ENCODE results near the gene FFAR2.

The FFAR2 gene

DNA sequence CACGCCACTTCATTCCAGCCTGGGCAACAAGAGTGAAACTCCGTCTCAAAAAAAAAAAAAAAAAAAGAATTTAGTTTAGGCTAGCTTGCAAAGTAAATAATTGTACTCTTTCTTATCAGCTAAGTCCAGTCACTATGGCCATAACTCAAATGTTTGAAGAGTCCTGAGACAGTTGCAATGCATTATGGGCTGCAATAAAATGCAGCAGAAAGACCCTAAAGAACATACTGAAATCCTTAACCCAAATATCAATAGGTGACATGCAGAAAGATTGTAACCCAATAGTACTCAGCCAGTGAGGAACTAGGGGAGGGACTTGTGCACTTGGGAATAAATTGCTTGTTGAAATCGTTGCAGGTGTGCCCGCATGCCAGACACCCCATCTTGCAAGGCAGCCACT, 20.9 kb upstream of the FFAR2 start:
- no peak for DNase-seq

DNA sequence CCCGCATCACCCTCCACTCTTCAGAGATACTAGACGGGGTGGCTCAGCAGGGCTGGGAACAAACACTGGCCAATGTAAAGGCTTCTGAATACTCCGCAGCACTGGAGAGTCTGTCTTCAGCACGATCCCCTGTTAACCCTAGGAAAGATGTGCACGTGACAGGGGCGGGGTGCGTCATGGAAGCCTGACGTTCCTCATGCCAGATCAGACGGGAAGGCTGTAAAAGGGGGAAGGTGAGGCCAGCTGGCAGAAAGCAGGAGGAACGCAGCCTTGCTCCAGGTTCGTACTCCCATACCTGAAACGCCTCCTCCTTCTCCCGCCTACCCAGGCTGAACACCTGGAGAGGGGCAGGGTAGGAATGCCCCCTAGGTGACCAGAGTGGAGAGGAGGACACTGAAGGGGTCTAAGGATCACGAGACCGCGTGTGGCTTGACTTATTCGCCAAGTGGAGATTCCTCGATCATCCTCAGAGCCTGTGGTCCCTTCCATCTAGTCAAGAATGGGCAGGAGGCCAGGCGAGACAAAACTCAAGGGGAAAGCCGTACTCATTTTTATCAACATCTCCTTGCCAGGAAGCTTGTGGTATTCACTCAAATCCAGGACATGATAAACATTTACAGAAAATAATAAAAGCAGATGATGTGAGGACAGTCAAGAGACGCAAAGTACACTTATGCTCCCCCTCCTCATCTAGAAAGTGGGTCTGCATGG, 18.2 kb upstream of the FFAR2 start:
- no peak for DNase-seq

DNA sequence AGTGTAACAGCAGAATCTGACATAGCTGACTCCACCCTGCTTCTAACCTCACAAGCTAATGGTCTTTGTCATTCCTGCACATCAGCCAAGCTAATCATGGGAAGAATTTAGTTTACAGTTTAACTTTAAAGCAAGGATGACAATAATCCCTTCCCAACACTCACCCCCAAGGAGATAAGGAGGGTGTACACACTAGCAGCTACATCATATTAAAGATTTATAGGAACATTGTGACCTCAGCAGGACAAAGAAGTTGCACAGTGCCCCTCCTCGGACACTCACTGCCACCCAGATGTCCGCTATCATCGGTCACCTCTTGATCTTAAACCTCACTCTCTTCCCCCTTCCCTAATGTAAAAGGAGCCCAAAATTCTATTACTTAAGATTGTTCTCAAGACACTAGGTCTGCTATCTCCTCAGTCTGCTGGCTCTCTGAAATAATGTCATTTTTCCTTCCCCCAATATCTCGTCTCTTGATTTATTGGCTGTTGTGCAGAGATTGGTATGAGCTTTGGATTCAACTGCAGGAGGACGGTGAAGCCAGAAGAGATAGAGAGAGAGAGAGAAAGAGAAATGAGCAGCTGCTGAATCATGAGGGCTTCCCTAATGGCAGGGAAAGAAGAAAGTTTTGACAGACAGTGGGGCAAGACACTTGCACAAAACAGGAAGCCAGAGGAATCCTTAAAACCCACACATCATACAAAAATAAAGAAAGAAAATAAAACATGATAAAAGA, 17.5 kb upstream of the FFAR2 start:
- no peak for DNase-seq

DNA sequence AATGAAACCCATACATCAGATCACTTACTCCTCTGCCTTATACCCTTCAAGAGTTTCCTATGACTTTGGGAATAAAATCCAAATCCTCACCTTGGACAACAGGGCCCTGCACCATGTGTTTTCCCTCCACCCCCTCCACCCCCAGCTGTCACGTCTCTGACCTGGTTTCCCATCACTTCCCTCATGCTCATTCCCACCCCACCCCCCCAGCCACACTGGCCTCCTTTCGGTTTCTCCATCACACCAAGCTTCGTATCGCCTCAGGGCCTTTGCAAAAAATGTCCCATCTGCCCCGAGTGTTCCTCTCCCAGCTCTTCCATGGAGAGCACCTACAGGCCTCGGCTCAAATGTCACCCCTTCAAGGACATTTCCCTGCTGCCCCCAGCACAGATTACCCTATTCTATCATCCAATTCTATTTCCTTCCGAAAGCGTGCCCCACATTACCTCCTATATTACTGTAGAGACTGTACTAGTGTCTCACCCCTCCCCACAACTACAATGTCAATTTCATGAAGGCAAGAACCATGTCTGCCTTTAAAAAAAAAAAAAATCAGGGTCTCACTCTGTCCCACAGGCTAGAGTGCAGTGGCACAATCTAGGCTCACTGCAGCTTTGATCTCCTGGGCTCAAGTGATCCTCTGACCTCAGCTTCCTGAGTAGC, 16.8 kb upstream of the FFAR2 start:
- no peak for DNase-seq

DNA sequence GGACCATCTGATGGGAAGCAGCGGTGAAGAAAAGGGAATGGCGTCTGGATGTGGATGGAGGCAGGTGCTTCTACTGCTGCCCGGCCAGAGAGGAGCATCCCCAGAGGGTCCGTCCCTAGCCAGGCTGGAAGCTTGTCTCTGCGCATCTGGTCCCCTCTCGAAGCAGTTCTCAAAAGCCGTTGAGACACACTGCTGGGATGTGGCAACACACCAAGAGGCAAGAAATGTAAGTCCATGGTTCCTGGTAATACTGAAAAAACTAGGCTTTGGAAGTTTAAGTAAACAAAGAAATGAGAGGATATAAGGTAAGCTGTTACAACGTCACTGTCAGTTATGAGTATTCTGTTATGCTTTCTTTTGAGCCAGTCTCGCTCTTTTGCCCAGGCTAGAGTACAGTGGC, 15.1 kb upstream of the FFAR2 start:
- DNase-seq, result no peak

DNA sequence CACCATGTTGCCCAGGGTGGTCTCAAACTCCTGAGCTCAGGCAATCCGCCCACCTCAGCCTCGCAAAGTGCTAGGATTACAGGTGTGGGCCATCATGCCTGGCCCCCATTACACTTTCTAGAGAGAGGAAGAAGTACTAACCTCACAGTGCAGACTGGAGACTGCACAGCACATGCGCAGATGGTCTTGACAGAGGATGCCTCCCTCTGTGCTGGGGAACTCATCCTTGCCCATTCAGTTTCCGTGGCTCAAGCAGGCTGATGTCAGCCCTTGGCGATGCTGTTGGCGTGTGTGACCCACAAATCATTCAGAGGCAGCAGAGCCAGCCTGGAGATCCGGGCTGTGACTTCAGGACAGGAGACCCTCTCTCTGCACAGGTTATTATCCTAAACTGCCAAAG, 14.6 kb upstream of the FFAR2 start:
- no peak for DNase-seq

DNA sequence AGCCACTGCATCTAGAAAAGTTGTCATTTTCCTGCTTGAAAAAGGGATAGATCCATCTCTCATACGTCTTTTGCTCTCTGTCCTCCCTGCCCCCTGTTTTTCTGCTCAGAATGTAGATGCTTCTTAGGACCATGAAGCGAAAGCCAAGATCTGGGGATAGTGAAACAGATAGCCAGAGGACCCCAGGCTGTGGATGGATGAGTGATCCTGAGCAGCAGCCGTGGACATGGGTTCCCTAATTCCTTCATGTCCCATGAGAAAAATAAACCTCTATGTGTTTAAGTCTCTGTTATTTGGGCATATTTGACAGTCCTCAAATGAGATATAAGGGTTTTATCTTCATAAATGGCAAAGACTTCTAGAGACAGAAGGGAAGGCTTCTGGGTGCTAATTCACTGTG, 12.2 kb upstream of the FFAR2 start:
- no peak for DNase-seq

DNA sequence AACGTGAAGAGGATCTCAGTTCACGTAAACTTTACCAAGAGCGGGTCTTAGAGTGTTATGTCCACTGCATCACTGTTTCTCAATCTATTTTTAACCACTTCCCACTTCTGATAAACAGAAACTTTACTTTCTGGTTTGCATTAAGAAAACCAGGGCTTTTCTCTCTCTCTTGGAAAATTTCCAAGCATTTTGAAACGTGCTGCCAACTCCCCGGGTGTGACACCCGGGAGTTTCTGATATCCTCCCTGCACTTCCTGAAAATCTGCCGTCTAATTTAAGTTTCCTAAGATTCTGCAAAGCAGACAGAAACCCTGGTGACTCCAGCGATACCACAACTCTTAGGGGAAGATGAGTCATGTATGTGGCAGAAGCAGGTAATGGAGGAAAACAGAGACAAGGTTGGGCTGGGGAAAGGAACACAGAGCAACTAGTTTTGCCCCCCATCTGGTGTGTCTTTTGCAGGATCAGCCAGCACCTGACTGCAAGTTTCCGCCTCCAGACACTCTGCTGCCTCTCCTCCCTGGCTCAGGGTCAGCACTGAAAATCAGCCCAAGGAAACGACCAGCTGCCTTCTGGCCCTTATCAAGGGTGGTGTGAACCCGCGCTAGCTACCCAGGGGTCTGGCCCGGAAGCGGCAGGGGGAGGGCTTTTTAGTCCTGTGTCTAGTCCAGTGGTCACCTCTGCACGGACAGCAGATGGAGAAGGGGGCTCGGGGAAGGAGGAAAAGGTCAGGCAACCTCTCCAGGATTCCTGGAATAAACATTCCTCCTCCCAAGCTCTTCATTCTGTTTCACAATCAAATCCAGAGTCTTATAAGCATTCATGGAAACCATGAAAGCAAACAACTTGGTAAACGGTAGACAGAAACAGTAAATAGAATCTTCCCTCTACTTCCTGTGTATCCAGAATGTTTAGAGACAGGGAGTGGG, 11.3 kb upstream of the FFAR2 start:
- DNase-seq, result peak; percentile 44

DNA sequence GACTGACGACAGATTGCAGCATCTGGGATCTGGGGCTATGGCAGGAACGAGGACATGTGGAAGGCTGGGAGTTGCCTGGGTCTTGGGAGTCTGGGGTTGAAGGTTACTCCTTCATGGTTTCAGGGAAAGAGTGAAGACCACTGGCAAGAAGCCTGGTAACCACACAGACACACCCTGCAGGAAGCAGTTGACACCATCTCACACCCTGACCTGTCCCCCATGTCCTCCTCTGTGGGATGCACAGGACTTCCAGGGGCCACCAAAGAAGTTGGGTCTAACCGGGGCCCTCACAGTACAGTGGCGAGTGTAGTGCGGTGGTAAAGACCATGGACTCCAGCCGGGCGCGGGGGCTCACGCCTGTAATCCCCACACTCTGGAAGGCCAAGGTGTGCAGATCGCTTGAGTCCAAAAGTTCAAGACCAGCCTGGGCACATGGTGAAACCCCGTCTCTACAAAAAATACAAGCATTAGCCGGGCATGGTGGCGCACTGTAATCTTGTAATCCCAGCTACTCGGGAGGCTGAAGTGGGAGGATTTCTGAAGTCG, 10.6 kb upstream of the FFAR2 start:
- no peak for DNase-seq

DNA sequence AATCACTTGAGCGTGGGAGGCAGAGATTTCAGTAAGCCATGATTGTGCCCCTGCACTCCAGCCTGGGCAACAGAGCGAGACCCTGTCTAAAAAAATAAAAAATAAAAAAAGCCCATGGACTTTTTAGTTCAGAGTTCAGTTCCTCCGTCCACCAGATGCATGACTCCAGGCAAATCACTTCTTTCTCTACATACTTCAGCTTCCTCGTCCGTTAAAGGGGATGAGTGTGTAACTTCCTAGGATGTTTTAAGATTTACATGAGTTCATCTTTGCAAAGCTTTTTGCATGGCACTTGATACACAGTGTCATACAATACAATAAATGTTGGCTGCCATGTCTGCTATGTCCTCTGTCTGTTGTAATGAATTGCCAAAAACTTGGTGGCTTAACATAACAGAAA, 10.0 kb upstream of the FFAR2 start:
- DNase-seq, result no peak

DNA sequence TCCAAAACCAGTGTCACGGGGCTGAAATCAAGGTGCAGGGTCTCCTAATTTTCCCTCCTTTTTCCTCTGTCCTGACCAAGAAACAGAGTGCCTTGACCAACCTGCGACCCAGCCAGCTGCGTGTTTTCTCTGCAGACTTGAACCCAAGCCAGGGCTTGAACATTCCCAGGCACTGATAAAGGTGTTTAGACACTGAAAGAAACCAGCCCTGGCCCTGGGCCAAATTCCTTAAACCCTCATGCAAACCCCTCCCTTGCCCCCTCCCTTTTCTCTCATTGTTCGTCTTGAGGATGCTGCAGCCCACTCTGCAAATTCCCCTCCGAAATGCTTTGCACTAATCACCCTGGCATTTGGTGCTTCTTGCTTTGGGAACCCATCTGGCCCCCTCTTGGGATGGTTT, 9.5 kb upstream of the FFAR2 start:
- DNase-seq, result no peak

DNA sequence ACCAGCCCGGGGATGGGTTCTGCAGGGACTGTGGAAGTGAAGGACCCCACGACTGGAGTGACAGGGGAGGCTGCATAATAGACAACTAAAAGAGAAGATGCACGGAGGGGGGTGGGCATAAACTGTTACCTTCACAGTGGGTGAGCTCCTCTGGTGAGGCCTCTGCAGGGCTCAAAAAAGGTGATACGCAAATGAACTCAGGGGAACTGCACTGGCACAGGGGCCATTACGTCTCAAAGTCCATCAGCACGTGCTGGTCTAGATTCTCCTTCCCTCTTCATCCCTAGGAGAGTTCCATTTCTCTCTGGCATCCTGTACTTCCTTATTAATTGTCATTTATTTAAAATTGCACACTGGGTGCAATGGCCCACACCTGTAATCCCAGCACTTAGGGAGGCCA, 8.1 kb upstream of the FFAR2 start:
- DNase-seq, result no peak

DNA sequence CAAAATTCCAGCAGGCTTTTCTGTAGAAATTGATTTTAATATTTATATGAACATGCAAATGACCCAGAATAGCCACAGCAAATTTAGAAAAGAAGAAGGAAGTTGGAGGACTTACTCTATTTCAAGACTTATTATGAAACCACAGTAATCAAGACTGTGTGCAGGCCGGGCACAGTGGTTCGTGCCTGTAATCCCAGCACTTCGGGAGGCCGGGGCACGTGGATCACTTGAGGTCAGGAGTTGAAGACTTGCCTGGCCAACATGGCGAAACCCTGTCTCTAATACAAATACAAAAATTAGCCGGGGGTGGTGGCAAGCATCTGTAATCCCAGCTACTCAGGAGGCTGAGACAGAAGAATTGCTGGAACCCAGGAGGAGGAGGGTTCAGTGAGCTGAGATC, 6.0 kb upstream of the FFAR2 start:
- no peak for DNase-seq

DNA sequence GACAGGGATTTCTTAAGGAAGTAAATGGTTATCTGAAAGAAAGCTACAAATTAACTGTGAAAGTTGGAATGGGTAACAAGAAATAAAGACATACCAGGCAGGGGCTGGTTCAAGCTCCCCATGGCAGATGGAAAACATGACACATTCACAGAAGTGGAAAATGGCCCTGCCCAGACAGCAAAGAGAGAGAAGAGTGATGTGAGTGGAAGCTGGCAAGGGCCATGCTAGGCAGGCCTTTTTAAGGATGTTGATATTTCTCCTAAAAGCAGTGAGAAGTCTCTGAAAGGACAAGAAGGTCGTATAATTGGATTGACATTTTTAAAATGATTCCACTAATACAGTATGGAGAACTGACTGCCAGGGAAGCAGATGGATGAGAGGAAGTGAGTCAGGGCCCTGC, 3.3 kb upstream of the FFAR2 start:
- DNase-seq, result no peak

DNA sequence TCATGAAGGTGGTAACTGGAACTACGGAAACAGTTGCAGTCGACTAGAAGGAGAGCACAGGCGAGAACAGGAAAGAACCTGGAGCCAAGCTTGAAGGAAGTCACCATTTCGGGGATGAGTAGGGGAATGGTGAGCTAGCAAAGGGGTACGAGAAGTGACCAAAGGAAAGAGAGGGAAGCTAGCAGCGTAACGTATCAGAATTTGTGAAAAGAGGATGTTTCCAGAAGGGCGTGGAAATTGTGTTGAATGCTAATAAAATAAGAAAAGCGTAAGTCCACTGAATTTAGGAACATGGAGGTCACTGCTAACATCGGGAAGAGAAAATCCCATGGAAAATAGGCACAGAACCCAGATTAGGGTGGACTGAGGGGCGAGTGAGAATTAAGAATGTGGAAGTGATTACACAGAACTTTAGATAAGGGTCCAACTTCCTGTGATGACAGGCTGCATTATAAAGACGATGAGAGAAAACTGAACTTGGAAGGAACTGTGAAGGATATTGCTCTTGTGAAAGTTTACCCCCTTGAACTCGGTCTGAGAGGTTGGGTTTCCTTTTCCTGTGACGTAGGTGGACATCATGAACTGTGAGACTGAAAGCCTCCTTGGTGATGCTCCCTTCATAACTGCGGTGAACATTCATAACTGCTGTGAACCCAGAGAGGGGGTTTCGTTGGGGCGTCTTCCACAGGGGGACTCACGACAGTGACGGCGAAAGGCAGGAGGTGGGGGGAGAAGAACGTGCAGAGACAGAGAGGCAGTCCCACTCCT, 2.0 kb upstream of the FFAR2 start:
- no peak for DNase-seq

DNA sequence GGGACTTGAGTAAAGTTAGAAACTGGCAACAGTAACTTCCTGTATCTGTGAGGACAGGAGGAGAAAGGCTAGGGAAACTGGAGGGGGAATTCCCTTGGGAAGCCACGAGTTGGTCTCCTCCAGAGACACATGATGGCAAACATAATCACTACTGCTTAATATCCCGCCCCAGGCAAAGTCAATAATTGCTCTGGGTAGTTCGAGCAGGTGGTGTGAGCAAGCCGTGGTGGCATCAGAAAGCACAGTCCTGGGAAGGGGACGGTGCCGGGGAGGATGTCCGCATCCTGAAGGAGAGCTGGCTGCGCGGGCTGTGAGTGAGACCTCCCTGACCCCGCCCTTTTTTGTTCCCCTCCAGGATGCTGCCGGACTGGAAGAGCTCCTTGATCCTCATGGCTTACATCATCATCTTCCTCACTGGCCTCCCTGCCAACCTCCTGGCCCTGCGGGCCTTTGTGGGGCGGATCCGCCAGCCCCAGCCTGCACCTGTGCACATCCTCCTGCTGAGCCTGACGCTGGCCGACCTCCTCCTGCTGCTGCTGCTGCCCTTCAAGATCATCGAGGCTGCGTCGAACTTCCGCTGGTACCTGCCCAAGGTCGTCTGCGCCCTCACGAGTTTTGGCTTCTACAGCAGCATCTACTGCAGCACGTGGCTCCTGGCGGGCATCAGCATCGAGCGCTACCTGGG, 1.4 kb downstream of the FFAR2 start:
- peak; percentile 68 for DNase-seq

DNA sequence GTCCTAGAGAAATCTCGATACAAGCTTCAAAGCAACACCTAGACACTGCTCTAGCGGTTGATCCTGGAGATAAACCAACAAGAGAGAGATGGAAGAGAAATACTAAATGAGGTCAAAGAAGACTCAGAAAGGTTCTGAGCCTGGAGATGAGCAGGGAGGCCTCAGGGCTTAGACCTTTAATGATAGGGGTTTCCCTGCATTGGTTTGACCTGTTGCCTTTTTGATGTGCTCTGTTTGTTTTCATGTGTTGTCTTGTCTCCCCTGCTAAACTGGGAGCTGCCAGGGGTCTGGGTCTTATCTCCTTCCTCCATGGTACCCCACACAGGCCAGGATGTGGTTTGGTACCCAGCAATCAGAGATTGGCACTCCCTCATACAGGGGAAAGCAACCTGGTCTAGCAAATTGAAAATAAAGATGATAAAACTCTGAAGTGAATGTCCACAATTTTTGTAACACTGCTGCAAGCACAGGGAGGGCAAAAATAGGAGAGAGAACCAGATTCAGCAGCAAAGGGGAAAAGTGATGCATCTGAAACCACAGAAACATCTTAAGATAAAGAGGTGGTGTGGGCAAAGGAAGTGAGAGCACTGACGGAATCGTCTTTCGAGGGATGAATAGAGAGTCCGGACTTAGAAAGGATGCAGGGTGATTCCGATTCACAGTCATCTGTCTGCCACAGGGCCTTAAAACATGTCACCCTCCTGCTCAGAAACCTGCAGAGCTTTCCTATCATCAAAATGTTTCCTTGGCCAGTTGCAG, 3.5 kb downstream of the FFAR2 start:
- DNase-seq, result no peak

DNA sequence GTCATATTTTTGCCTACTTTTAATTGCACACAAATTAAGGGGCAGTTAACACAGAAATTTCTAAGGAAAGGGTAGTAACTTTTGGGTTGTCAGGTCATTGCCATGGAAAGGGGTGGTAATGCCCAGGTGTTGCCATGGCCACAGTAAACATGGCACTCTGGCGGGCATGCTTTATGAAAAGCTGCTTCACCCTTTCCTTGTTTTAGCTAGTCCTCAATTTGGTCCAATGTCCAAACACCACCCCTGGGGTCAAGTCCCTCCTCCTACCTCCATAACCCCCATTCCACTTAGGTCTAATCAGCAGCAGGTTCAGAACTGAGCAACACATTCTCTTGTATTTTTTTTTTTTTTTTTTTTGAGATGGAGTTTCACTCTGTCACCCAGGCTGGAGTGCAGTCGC, 6.6 kb downstream of the FFAR2 start:
- DNase-seq, result no peak

DNA sequence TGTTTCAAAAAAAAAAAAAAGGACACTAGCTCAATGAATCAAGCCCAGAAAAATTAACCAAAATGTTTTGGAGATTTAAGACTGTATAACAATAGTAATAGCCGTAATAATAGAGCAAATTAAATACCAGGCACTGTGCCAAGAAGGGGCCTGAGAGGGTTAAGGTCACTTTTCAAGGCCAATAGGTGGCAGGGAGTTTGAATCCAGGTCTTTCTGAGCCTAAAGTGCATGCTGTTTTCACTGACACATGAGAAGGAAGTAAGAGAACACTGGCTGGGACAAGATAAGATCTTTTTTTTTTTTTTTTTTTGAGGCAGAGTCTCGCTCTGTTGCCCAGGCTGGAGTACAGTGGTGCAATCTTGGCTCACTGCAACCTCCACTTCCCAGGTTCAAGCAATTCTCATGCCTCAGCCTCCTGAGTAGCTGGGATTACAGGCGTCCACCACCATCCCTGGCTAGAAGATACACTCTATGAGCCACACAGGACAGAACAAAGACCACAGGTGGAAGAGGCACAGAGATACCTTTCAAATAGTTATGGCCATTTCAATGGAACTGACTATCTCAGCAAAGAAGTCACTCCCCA, 7.7 kb downstream of the FFAR2 start:
- DNase-seq, result no peak

DNA sequence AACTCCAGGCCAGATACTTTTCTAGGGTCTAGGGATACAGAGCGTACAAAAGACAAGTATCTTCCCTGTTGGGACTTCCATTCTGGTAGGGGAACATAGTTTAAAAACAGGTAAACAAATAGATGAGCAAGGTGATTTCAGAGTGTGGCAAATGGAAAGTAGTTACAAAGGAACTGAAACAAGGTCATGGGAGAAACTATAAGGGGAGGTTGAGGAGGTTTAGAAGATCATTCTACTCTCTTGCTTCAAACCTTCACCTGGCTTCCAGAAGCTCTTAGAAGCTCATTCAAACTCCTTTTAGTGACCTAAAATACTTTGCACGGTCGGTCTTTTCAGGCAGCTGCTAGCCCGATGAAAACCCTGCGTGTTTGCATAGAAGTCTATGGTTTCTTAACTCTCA, 9.1 kb downstream of the FFAR2 start:
- no peak for DNase-seq

Measured in DMS79 treated with DMSO at 0.1 percent for 48 hours (cell line).